Measurements from ENCODE around the gene BPIFB6.

The BPIFB6 gene

DNA sequence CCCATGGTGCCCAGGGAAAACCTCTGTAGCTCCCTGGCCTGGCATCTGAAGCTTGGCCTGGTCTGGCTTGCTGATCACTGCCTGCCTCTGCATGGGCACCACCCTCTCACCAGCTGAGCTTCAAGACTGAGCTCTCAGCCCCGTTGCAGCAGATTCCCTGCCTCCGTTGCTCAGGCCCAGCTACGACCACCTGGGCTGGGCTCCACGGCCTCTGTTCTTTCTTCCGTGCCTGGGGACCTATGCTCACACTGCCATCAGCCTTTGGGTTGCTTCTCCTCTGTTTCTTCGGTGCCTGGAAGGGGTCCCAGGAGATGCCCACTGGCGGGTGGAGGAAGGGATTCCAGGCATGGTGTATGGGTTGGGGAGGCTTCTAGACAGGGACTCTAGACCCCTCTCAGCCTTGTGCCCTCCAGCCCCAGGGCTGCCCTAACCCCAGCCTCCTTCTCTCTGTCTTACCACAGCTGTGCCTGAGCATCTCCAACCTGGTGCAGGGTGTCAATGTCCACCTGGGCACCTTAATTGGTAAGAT is 14.8 kb upstream of the BPIFB6 start:
- no peak for DNase-seq (ENCODE audit: low read depth)

DNA sequence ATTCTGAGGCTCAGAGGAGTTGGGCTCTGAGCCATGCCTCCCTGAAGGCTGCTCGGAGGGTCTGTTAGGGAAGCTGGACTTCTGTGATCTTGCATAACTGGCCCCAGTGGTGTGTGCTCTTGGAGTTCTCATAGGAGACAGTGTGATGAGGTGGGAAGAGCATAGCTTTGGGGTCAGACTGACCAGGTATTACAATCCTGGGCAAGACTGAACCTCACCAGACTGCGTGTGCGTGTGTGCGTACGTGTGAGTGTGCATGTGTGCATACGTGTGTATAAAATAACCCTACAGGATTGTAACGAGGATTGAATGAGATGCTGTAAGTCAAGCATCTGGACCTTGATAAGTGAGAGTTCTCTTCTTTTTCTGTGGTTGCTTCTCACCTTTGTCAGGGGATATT is 13.9 kb upstream of the BPIFB6 start:
- DNase-seq (ENCODE audit: low read depth): no peak

DNA sequence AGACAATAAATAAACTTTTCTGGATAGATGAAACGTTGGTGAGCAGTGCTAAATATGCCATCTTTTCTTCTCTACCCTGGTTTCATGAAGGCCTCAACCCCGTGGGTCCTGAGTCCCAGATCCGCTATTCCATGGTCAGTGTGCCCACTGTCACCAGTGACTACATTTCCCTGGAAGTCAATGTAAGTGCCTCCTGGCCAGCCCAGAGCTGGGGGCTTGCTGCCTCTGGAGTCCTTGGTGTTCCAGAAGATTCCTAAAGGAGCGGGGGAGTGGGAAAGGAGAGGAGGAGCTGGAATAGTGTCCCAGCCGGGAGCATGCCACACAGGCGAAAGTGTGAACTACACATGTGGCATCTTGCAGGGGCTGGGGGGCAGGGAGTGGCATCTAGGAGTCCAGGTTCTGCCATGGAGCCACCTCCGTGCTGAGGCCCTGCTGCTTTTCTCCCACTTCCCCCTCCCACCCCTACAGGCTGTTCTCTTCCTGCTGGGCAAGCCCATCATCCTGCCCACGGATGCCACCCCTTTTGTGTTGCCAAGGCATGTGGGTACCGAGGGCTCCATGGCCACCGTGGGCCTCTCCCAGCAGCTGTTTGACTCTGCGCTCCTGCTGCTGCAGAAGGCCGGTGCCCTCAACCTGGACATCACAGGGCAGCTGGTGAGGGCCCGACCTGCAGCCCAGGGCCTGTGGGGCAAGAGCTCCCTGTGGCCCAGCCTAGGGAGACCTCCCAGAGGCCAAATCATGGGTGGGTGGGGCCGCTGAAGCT is 13.1 kb upstream of the BPIFB6 start:
- no peak for DNase-seq (ENCODE audit: low read depth)

DNA sequence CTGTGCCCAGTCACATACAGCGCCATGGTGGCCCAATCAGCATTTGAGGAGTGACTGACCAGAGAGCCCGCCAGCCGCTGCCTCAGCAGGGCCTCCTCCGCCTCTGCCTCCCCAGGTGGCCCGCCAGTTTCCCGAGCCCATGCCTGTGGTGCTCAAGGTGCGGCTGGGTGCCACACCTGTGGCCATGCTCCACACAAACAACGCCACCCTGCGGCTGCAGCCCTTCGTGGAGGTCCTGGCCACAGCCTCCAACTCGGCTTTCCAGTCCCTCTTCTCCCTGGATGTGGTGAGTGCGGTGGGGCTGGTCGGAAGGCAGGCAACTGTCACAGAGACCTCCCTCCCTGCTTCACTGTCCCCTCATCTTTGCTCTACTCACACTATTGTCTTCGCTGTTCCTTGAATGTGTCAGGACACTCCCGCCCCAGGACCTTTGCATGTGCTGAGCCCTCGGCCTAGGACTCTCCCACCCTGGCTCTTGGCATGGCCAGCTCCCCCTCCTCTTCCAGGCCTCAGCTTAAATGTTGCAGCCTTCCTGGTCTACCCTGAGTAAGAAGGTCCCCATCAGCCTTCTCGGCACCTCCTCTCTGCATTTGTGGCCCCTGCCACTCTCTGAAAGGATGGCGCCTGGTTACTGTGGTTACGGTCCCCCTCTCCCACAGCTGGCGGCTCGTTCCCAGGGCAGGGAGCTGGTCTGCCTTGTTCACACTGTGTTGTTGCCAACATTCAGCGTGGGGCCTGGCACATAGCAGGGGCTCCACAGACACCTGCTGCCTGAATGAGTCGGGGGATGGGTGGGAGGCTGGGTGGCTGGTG is 11.8 kb upstream of the BPIFB6 start:
- DNase-seq (ENCODE audit: low read depth): no peak

DNA sequence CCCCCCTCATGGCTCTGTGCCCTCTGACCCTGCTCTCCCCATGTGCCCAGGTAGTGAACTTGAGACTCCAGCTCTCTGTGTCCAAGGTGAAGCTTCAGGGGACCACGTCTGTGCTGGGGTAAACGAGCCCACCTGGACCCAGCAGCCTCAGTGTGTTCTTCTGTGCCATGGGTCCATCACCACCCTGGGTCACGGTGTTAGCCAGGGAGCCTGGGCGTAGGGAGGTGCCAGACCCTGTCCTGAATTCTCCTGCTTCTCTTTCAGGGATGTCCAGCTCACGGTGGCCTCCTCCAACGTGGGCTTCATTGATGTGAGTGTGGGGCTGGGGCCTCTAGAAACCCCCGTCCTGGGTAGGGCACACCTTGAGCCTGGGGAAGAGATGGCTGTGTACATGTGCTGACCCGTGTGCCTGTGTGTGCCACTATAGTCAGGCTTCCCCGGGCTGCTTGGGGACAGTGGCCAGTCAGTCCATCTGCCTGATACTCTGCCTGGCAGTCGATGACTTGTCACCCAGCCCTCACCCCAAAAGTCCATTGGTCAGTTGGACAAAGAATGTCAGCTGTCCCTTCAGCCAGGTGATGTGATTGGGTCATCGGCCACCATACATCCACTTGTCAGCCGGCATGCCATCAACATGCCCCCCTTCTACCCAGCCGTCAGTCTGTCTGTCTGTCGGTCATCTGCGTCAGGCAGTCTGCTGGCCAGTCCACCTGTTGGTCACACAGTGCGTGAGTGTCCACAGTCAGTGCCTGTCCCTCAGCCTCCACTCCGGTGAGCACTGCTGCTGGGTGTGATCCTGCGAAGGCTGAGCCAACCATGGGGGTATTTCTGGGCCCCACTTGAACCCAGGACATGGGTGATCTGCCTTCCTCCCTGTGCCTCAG is 10.9 kb upstream of the BPIFB6 start:
- no peak for DNase-seq (ENCODE audit: low read depth)

DNA sequence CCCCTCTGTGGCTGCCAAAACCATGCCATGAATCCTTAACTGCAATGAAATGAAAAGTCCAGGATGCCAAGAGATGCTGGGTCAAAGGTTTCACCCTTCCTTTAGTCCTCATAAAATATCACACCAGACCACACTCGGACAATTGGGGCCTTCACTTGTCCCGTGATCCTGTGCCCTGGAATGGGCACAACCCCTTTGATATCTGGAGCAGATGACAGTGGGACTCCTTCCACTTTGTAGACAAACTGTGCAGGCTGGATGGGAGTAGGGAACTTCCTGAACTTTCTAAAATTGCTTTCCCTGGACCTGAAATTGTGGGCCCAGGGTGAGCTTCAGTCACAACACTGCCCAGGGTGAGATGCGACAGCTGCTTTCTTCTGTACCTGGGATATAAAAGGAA is 9.6 kb upstream of the BPIFB6 start:
- DNase-seq (ENCODE audit: low read depth): no peak

DNA sequence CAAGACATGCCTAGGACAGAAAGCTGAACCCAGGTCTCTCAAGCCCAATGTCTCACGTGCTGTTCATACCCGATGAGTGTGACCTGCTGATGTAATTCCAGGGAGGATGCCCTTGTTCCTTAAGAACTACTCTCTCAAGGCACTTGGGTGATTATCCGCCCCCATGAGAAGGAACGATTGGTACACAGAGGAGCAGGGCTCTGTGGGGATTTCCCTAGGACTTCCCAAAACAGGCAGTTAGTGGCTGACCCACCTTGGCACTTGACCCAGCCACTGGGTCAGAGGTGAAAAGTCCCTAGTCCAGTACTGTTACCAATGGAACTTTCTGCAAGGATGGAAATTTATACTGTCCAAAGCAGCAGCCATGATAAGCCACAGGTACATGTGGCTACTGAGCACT is 9.2 kb upstream of the BPIFB6 start:
- no peak for DNase-seq (ENCODE audit: low read depth)

DNA sequence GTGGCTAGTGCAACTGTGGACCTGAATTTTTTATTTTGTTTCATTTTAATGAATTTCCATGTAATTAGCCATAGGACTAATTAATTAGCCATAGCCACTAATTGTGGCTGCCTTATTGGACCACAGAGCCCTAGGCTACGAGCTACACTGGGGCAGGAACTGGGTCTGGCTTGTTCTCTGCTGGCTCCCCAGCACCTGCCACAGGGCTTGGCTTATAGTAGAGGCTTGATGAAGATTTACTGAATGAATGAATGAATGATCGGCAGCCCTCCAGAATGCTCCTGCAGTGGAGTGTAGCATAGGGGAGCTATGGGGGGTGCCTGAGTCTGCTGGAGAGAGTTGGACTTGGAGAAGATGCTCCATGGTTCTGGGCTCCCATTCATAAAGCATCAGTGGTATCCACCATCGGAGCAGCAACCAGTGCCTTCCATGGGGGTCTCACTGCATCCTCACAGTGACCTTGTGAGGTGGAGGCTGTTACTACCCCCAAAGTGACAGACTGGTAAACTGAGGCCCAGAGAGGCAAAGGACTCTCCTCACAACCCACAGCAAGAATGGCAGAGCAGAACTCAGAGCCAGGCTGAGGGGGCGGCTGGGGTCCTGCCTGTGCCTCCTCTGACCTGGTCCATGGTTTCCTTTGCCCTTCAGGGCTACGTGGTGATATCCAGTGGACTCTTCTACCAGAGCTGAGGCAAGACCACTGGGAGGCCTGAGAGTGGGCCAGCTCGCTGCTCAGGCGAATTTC is 8.6 kb upstream of the BPIFB6 start:
- DNase-seq (ENCODE audit: low read depth): no peak

DNA sequence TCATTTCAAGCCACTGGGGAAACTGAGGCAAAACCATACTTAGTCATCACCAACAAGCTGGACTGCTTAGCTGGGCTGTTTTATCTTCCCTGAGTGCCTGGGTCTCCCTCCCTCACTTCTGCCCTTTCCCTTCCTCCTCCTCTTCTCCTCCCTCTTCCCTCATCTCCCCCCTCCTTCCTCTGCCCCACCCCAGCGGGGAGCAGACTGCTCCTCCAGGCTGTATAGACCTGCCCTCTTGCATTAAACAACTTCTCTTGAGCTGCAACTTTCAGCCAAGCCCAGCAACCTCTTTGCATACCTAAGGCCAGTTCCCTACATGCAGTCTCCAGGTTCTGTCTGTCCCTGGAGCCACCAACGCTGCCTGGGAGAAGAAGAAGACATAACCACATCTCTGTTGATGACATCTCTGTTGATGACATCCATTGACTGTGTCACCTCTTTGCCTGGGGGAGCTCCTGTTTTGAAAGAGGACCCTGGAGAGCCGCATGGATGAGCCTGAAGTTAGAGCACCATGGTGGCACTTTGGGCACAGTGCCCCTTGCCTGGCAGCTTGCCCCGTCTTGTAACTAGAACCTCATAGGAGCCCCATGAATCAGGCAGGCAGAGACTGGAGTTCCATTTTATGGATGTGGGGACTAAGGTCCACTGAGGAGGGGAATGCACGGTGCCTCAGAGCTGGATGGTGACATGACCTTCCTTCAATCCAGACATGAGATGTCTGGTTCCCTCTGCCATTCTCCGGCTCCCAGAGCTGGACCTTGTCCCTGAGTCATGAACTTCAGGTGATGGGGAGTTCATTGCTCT is 7.8 kb upstream of the BPIFB6 start:
- no peak for DNase-seq (ENCODE audit: low read depth)

DNA sequence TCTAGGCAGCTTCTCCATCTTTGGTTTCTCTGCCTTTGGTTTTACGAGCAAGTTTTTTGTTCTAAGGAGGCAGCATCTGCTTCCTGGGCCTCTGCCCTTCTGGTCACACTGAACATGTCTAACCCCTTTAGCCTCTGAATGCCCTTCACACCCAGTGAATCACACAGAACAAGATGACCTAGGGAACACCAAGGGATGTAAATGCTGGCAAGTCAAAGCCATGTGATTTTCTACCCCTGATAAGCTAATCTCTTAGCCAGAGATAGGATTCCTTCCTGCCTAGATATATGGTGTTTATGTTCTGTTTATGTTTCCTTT is 7.2 kb upstream of the BPIFB6 start:
- no peak for DNase-seq (ENCODE audit: low read depth)

DNA sequence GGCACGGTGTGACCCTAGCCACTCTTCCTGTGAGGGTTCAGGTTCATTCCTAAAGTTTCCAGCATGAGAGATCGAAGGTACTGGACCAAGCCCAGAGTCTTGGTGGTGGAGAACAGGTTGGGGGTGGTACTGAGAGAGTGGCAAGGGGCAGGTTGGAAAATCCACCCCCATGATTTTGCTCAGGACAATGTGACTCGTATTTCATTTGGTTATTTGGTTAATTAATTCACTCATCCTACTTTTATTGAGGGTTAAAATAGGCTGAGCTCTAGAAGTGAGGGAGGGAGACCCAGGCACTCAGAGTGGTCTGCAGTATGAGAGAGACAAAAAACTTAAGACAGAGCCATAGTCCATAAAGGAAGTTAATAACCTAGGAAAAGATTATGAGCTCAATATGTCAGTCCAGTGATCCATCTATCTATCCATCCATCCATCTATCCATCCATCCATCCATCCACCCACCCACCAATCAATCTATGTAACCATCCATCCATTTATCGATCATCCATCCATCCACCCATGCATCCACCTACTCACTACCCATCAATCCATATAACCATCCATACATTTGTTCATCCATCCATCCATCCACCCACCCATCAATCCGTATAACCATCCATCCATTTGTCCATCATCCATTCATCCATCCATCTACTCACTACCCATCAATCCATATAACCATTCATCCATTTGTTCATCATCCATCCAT is 6.7 kb upstream of the BPIFB6 start:
- no peak for DNase-seq (ENCODE audit: low read depth)

DNA sequence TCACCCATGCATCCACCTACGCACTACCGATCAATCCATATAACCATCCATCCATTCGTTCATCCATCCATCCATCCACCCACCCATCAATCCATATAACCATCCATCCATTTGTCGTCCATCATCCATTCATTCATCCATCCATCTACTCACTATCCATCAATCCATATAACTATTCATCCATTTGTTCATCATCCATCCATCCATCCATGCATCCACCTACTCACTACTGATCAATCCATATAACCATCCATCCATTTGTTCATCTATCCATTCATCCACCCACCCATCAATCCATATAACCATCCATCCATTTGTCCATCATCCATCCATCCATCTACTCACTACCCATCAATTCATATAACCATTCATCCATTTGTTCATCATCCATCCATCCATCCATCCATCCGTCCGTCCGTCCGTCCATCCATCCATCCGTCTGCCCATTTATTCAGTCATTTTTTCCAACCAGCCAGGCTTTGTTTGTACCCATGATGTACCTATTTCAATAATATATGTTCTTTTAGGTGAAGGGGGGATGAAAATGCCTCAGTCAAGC is 6.1 kb upstream of the BPIFB6 start:
- DNase-seq (ENCODE audit: low read depth): no peak

DNA sequence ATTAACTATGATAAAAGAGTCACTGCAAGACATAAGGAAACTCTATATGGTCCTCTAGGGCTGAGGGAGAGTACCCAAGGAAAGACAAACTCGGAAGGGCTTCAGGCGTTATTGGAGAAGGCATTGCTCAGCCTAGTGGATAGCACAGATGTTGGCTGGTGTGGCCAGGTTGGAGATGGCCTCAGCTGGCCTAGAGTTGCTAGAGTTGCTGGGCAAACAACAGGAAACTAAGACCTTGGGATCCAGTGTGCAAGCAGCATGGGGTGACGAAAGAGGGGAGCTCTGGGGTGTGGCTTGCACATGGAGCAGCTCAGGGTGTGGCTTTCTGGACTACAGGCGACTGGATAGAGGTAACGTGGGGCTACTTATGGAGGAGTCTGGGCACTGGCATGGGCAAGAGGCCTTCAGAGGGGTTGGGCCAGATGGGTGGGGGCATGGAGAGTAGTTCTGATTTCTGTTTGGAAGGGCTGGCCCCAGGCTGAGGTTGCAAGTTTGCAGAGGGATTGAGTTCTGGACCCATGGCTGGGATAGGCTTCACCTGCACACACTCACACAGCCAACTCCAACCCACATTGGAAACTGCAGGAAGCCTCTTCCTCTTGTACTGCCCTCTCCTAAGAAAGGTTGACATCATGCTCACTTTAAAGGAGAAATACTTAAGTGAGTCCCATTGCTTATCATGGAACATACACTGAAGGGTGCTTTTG is 5.2 kb upstream of the BPIFB6 start:
- no peak for DNase-seq (ENCODE audit: low read depth)

DNA sequence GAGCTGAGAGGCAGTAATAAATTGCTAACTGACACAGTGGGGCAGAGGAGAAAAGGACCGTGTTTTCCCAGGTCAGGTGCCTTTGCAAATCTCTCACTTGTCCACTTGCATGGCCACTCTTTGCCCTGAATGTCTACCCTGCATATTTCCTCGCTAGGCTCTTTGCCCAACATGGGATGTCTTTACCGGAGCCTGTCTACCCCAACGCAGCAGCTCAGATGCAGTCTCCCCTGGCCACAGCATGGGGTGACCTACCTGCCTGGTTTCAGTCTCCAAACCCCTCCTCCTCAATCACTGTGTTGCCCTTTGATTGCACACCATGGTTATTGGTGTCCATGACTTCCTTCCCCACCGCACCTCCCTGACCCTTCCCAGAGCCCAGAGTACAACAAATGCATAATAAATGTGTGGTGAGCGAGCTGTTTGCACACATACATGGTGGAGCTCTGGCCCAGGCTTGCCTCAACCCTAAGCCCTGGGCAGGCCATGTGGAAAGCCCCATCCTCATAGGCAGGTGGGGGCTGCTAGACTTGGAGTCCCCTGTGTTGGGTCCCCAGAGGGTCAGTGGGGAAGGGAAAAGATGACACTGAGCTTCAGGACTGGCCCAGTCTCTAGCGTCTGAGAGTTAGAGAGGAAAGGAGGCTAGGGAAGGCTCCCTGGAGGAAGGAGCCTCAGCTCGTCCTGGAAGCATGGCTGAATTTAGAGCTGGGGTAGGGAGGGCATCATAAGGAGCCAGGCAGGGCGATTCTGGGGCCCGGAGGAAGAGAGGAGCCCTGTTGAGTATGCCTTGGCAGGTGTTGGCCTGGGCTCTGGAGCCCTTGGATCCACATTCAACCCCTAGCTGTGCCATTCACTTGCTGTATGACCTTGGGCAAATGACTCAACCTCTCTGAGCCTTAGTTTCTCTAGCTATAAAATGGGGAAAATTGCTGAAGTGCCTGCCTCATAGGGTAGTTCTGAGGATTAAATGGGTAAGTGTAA is 4.4 kb upstream of the BPIFB6 start:
- no peak for DNase-seq (ENCODE audit: low read depth)

DNA sequence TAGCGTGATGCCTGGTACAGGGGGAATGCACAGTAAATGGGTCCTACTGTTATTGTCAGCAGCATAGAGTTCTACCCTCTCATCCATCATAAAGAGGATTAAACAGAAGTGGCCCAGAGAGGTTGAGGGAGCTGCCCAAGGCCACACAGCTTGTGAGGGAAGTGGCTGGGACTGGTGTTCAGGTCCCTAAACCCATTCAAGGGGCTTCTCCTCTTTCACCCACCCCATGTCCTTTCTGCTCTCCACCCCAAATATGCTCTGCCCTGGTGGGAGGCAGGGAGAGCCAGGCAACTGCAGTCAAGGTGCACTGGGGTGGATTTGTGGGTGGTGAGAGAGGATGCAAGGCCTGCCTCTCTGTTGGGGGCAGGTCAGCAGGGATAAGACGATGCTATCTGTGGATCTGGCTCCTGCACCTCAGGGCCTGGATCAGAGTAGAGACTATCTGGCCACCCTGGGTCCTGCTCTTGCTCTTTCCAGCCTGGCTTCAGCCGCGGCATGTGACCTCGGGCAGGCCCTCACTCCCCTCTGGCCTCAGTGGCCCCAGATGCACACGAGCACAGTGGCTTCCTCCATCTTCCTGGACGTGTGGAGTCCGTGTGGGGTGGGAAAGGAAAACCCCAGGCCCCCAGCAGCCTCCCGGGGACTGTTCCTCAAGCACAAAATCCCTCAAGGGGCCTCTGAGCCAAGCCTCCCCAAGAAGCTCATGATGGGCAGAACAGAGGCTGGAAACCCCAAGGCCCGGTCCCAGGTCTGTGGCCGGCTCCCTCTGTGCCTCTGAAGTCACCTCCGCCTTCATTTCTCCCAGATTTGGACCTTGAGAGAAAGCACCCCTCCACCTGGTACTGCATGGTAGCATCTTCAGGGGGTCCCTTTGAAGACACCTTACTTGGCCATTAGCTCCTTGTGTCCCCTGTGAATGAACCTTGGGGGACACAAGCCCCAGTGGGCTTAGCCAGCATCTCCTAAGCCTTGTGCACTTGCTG is 3.4 kb upstream of the BPIFB6 start:
- DNase-seq (ENCODE audit: low read depth): no peak

DNA sequence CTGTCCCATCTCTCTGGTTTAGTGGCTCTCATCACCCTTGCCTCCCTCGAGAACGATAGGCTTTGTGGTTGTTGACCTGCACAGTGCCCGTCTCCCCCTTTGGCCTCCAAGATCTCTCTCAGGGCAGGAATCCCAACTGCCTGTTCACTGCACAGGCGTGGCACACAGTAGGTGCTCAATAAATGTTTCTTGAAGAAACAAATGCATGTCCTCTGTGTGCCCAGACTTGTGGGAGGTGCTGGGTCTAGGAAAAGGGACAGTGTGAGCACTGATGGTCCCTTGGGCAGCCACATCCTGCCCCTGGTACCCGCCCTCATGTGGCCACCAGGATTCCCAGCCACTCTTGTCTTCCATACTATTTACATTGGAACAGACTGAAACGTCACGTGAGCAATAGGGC is 2.6 kb upstream of the BPIFB6 start:
- DNase-seq (ENCODE audit: low read depth): no peak

DNA sequence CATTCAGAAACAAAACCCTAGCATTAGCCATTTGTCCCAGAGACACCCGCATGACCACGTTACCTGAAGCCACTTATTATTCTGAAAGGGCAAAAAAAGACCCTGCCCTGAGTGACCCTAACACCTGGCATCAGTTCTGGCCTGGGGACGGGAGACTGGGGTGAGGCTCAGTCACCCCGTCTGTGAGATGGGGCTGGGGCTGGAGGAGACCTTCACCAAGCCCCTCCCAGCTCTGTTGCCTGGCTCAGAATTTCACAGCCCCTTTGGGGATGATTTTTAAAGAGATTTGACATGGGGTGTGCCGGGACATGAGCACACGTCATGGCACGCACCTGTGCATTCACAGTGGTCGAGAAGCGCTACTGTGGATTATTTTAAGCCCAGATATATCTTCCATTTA is 1.4 kb upstream of the BPIFB6 start:
- DNase-seq (ENCODE audit: low read depth): no peak
